GM19324 (cell line): ENCODE data around the gene UHRF2.
A peak's percentile ranks its signal among the peaks of the same experiment; 100 is the strongest.
"Not testable (repeated sequence)": the region's sequence is repeated elsewhere in the genome, so short reads cannot be mapped to it uniquely, and the experiment has no call there.

Experiments
- ATAC-seq: cut with Tn5 transposase; IDR thresholded peaks from one replicate; pipeline ENCODE4 v1.9.1; 2021; ENCODE audit warnings: mild to moderate bottlenecking, moderate library complexity; ENCODE audit not compliant: unreplicated experiment, low FRiP score

UHRF2 gene

GRCh38 chr9:6428940-6429889 lies 16.2 kb downstream of the UHRF2 start:
- ATAC-seq: peak; percentile 91

- no peak for ATAC-seq
These were observed 18.0 kb downstream of the UHRF2 start for GRCh38 chr9:6431038-6431437.

GRCh38 chr9:6433410-6433809 lies 20.4 kb downstream of the UHRF2 start:
- ATAC-seq: no peak

GRCh38 chr9:6439051-6439703 lies 26.2 kb downstream of the UHRF2 start:
- no peak for ATAC-seq

GRCh38 chr9:6440405-6440804 lies 27.4 kb downstream of the UHRF2 start:
- ATAC-seq: no peak

GRCh38 chr9:6441269-6441668 lies 28.3 kb downstream of the UHRF2 start:
- no peak for ATAC-seq

GRCh38 chr9:6443661-6444060 lies 30.7 kb downstream of the UHRF2 start:
- ATAC-seq: no peak

GRCh38 chr9:6444128-6444527 lies 31.1 kb downstream of the UHRF2 start:
- no peak for ATAC-seq

- no peak for ATAC-seq
These were observed 36.1 kb downstream of the UHRF2 start for GRCh38 chr9:6449086-6449485.

GRCh38 chr9:6449645-6450044 lies 36.6 kb downstream of the UHRF2 start:
- ATAC-seq: no peak

- ATAC-seq: no peak
These were observed 37.8 kb downstream of the UHRF2 start for GRCh38 chr9:6450641-6451375.

GRCh38 chr9:6455292-6455691 lies 42.3 kb downstream of the UHRF2 start:
- not testable (repeated sequence) for ATAC-seq

- ATAC-seq: not testable (repeated sequence)
These were observed 45.7 kb downstream of the UHRF2 start for GRCh38 chr9:6458704-6459103.

- no peak for ATAC-seq
These were observed 46.7 kb downstream of the UHRF2 start for GRCh38 chr9:6459718-6460117.

GRCh38 chr9:6460189-6460768 lies 47.3 kb downstream of the UHRF2 start:
- ATAC-seq: no peak

- no peak for ATAC-seq
These were observed 48.6 kb downstream of the UHRF2 start for GRCh38 chr9:6461619-6462018.

- ATAC-seq: no peak
These were observed 54.1 kb downstream of the UHRF2 start for GRCh38 chr9:6467006-6467625.

- no peak for ATAC-seq
These were observed 58.3 kb downstream of the UHRF2 start for GRCh38 chr9:6471231-6471850.

GRCh38 chr9:6473151-6473550 lies 60.2 kb downstream of the UHRF2 start:
- no peak for ATAC-seq

GRCh38 chr9:6479959-6480358 lies 67.0 kb downstream of the UHRF2 start:
- no peak for ATAC-seq
